B cell (primary cell): ENCODE measurements around the gene CABS1. TPM values are rescaled to one million over a fixed set of nuclear protein-coding genes. Genes with fewer than 3 reads are reported as not detected.

Experiments
- ATAC-seq: fragments of 200-7000 bp; cut with Tn5 transposase; one replicate; pipeline ENCODE4 v1.10.0; 2021; ENCODE audit warnings: low read depth, mild to moderate bottlenecking, moderate number of reproducible peaks, moderate library complexity
- CTCF ChIA-PET: fragments of 350-600 bp; sonication (Branson Sonifier 250); formaldehyde crosslinking; loops from one replicate; lab custom pipeline; 2021; ENCODE audit warnings: antibody characterized with exemption, inconsistent platforms; lab: Charles Lee
- POLR2A ChIA-PET: fragments of 350-600 bp; sonication (Branson Sonifier 250); formaldehyde crosslinking; loops from one replicate; lab custom pipeline; 2021; ENCODE audit warnings: antibody characterized with exemption; lab: Charles Lee
- DNase-seq: peaks from one replicate; pipeline ENCODE4 v3.0.0; 2013
- H2AFZ ChIP-seq: 2 replicates; pipeline ENCODE4 v1.6.1; 2012; ENCODE audit warnings: mild to moderate bottlenecking, low read depth, low read length; ENCODE audit not compliant: insufficient read depth, poor library complexity, severe bottlenecking
- H3K27ac ChIP-seq, 2 donors: 1 replicate in 1 of 2; 2 replicates in 1 of 2; pipeline ENCODE4 v1.5.1; 2012 to 2013; ENCODE audit warnings: low read length in 2 of 2, mild to moderate bottlenecking in 2 of 2, moderate library complexity in 1 of 2
- H3K27me3 ChIP-seq, 4 experiments: fragments of 200-600 bp in 1 of 4; sonication (generic) in 1 of 4; replicated peaks in 1 of 4; 1 replicate in 2 of 4; 2 replicates in 2 of 4; pipeline versions ENCODE4 v1.6.1 to v1.7.0; 2013 to 2016; ENCODE audit warnings: low read length in 3 of 4, mild to moderate bottlenecking in 2 of 4, mixed read lengths in 1 of 4, moderate library complexity in 1 of 4; ENCODE audit not compliant: insufficient read depth in 4 of 4, control insufficient read depth in 3 of 4; ENCODE audit errors: control extremely low read depth in 1 of 4
- H3K36me3 ChIP-seq, 2 experiments: replicated peaks in 1 of 2; 1 replicate in 1 of 2; 2 replicates in 1 of 2; pipeline versions ENCODE4 v1.6.1 to v1.7.1; 2013; ENCODE audit warnings: low read length in 1 of 2; ENCODE audit not compliant: insufficient read depth in 2 of 2, control insufficient read depth in 1 of 2; ENCODE audit errors: control extremely low read depth in 1 of 2, extremely low read depth in 1 of 2
- H3K4me1 ChIP-seq, 2 donors: fragments of 200-600 bp in 1 of 2; sonication (generic) in 1 of 2; 1 replicate in 1 of 2; 2 replicates in 1 of 2; pipeline versions ENCODE4 v1.5.1 to v1.6.1; 2013 to 2017; ENCODE audit warnings: low read length in 2 of 2; ENCODE audit not compliant: control insufficient read depth in 2 of 2, insufficient read depth in 2 of 2
- H3K4me2 ChIP-seq: replicated peaks from 2 replicates; pipeline ENCODE3; 2012; ENCODE audit warnings: mild to moderate bottlenecking, low read depth, low read length; ENCODE audit not compliant: poor library complexity, severe bottlenecking
- H3K4me3 ChIP-seq, 5 experiments: fragments of 200-600 bp in 1 of 5; sonication (generic) in 1 of 5; 1 replicate in 3 of 5; 2 replicates in 2 of 5; pipeline versions ENCODE4 v1.5.1 to v1.7.0; 2011 to 2016; ENCODE audit warnings: low read length in 4 of 5, mild to moderate bottlenecking in 4 of 5, low read depth in 2 of 5, control low read depth in 1 of 5, moderate library complexity in 1 of 5; ENCODE audit not compliant: insufficient read depth in 1 of 5; ENCODE audit errors: control extremely low read depth in 1 of 5, extremely low read depth in 1 of 5
- H3K79me2 ChIP-seq: fragments of 200-600 bp; sonication (generic); one replicate; pipeline ENCODE4 v1.6.0; 2016; ENCODE audit warnings: low read length; ENCODE audit not compliant: control insufficient read depth, insufficient read depth
- H3K9ac ChIP-seq: fragments of 200-600 bp; sonication (generic); 2 replicates; pipeline ENCODE4 v1.6.1; 2017; ENCODE audit warnings: mild to moderate bottlenecking, low read length, moderate library complexity
- H3K9me3 ChIP-seq, 3 donors: one replicate each; pipeline versions ENCODE4 v1.6.1 to v1.7.1; 2013; ENCODE audit warnings: low read length in 2 of 3; ENCODE audit not compliant: control insufficient read depth in 2 of 3, insufficient read depth in 1 of 3; ENCODE audit errors: control extremely low read depth in 1 of 3
- H4K20me1 ChIP-seq: 2 replicates; pipeline ENCODE4 v1.6.0; 2012; ENCODE audit warnings: mild to moderate bottlenecking, low read length; ENCODE audit not compliant: insufficient read depth, control insufficient read depth, poor library complexity, severe bottlenecking
- H3K27ac Mint-ChIP-seq: one replicate; pipeline ENCODE4 v1.8.0; 2021; ENCODE audit warnings: mixed read lengths
- H3K27me3 Mint-ChIP-seq: one replicate; pipeline ENCODE4 v1.8.0; 2021; ENCODE audit warnings: mixed read lengths
- H3K4me1 Mint-ChIP-seq: one replicate; pipeline ENCODE4 v1.8.0; 2021; ENCODE audit warnings: mixed read lengths
- H3K4me3 Mint-ChIP-seq: one replicate; pipeline ENCODE4 v1.8.0; 2021; ENCODE audit warnings: mixed read lengths
- H3K9me3 Mint-ChIP-seq: one replicate; pipeline ENCODE4 v1.8.0; 2022; ENCODE audit warnings: mixed read lengths; ENCODE audit not compliant: insufficient read depth
- EZH2 ChIP-seq: IDR thresholded peaks from 2 replicates; pipeline ENCODE4 v1.6.1; 2012; ENCODE audit warnings: borderline replicate concordance, low read depth, mild to moderate bottlenecking, moderate library complexity, low read length; ENCODE audit not compliant: insufficient read depth, poor library complexity, severe bottlenecking
- WGBS: methylation state at CpG from one replicate; pipeline ENCODE4 v1.1.5; 2013; ENCODE audit warnings: missing lambda C conversion rate; ENCODE audit not compliant: insufficient coverage; 5-methylcytosine and 5-hydroxymethylcytosine counted together
- intact Hi-C: fragments of 100-400 bp; cut with micrococcal nuclease; formaldehyde crosslinking; loops from one replicate; pipeline ENCODE4 v1.10.0; 2022
- polyA plus RNA-seq: library from polyadenylated mRNA; depleted of rRNA; stranded (reverse); fragments of >200 nt; gene quantifications from 2 replicates; pipeline ENCODE4 v1.2.3, GENCODE V29; 2012
- total RNA-seq, 2 donors: library from RNA; stranded (reverse); fragments of 120-200 nt in 1 of 2; gene quantifications; 1 replicate in 1 of 2; 2 replicates in 1 of 2; pipeline versions ENCODE4 v1.2.3 to v1.2.4, GENCODE V29; 2013 to 2022
- TF ChIP-seq, protein P1 (sequence below): fragments of 200-600 bp; IDR thresholded peaks from one replicate; pipeline ENCODE4 v1.8.0; 2022; ENCODE audit warnings: antibody characterized with exemption, mild to moderate bottlenecking

CABS1 gene
- total and polyA plus RNA-seq, 2 donors (not counting 1 experiment from before 2014, with no cell fraction given), result not detected

DNA sequence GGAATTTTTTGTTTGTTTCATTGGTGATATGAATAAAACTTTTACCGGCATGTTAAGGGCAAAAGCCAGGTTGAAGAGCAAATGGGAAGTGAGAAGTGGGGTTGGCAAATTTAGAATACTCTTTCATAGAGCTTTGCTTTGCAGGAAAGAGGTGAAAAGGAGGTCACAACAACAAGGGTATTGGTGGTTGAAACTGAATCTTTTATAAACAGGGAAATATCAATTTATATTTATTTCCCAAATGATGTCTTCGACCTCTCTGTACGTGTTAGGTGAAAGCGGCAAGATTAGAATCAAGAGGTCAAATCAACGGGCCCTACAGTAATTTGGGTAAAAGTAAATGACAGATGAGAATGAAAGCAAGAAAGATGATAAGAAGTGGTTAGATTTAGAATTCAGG, 29.2 kb downstream of the CABS1 start:
- intact Hi-C loops, result no loop called here
- Histone ChIP-seq H3K4me2 (no peak overlapping the region), H3K4me1 (no peaks in the 10 kb centered on the region), H3K9ac (no peak overlapping the region), H3K9me3 (peaks cover 0 to 1% (median 0%) of the 10 kb centered on the region in 3 donors), H3K36me3 (no peaks in the 10 kb centered on the region), H2AFZ (no peak overlapping the region), H3K27me3 (no peaks in the 10 kb centered on the region), H4K20me1 (no peaks in the 10 kb centered on the region), H3K27ac (no peak overlapping the region), H3K4me3 (no peak overlapping the region), H3K79me2 (no peaks in the 10 kb centered on the region)
- 88% methylated on average over 5 of the region's 5 CpGs for WGBS
- Mint-ChIP-seq H3K4me1 (no peaks in the 10 kb centered on the region), H3K9me3 (no peaks in the 10 kb centered on the region), H3K27ac (no peak overlapping the region), H3K4me3 (no peak overlapping the region), H3K27me3 (no peaks in the 10 kb centered on the region)
- ChIA-PET CTCF (no interaction called here), POLR2A (no interaction called here)
- no peak for ATAC-seq
- DNase-seq, result no peak
- TF ChIP-seq, protein P1, sequence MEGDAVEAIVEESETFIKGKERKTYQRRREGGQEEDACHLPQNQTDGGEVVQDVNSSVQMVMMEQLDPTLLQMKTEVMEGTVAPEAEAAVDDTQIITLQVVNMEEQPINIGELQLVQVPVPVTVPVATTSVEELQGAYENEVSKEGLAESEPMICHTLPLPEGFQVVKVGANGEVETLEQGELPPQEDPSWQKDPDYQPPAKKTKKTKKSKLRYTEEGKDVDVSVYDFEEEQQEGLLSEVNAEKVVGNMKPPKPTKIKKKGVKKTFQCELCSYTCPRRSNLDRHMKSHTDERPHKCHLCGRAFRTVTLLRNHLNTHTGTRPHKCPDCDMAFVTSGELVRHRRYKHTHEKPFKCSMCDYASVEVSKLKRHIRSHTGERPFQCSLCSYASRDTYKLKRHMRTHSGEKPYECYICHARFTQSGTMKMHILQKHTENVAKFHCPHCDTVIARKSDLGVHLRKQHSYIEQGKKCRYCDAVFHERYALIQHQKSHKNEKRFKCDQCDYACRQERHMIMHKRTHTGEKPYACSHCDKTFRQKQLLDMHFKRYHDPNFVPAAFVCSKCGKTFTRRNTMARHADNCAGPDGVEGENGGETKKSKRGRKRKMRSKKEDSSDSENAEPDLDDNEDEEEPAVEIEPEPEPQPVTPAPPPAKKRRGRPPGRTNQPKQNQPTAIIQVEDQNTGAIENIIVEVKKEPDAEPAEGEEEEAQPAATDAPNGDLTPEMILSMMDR, result no peak
- TF ChIP-seq EZH2, result no peak

DNA sequence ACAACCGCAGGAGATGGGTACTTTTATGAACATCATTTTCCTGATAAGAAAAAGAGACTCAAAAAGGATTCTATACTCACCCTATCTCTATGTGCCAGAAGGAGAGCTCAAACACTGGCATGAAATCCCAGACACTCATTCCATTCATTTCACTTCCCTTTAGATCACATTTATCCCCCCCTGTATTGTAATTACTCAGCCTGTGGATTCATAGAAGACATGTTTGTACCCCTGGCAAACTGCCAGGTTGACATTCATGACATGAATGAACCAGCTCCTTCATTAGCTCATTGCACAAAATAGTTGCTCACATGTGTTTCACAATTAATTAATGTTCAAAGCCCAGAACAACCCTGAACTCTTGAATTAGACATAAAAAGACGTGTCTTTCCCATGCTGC, 30.7 kb downstream of the CABS1 start:
- H3K9me3 Mint-ChIP-seq, result no peaks in the 10 kb centered on the region
- H3K27ac Mint-ChIP-seq, result no peak overlapping the region
- Histone ChIP-seq H4K20me1 (no peaks in the 10 kb centered on the region), H3K9ac (no peak overlapping the region), H3K4me3 (no peak overlapping the region), H2AFZ (no peak overlapping the region), H3K4me2 (no peak overlapping the region), H3K36me3 (no peaks in the 10 kb centered on the region), H3K27me3 (no peaks in the 10 kb centered on the region), H3K9me3 (peaks cover 0 to 1% (median 0%) of the 10 kb centered on the region in 3 donors), H3K27ac (no peak overlapping the region), H3K4me1 (no peaks in the 10 kb centered on the region), H3K79me2 (no peaks in the 10 kb centered on the region)
- ChIA-PET CTCF (no interaction called here), POLR2A (no interaction called here)
- no peaks in the 10 kb centered on the region for H3K27me3 Mint-ChIP-seq
- ATAC-seq (no peak), DNase-seq (no peak)
- 67% methylated on average over 1 of the region's 2 CpGs for WGBS
- H3K4me3 Mint-ChIP-seq, result no peak overlapping the region
- intact Hi-C loops, result no loop called here
- no peaks in the 10 kb centered on the region for H3K4me1 Mint-ChIP-seq
- TF ChIP-seq, protein P1, result no peak
- no peak for TF ChIP-seq EZH2
